ENCODE data around the gene ABCA4. TPM values are rescaled to one million over a fixed set of nuclear protein-coding genes. Genes with fewer than 3 reads are reported as not detected.

The ABCA4 gene
- total RNA-seq, 4 donors from 2014 or later = 0.19 to 1.7 (median 0.45) TPM

DNA sequence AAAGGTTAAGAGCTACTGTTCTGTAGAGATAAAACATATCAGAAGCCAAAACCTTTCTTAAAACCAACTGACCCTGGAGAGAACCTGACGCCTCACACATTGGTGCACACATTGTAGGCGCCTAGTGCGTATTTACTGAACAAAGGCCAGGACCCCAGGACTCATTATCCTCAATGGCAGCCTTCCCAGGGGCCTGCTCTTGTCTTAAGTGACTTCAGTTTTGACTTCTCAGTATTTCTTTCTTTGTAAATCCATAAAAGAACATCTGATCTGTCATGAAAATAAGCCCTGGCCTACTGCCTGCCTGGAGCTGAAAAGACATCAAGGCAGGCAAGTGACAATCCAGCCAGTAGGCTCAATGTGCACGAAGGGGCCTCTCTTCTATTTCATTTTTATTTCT, 27.6 kb downstream of the ABCA4 start:
- Histone ChIP-seq H3K36me3 (no peaks in the 10 kb centered on the region), H3K27me3 (no peaks in the 10 kb centered on the region), H3K27ac (replicated peaks in 1 of 4) (peak overlapping the region; percentile 66 to 77 (median 72)), H3K4me1 (peaks cover 38 to 61% (median 56%) of the 10 kb centered on the region in 4 donors), H3K9me3 (no peaks in the 10 kb centered on the region), H3K4me3 (no peak overlapping the region)
- TF ChIP-seq, protein P1, sequence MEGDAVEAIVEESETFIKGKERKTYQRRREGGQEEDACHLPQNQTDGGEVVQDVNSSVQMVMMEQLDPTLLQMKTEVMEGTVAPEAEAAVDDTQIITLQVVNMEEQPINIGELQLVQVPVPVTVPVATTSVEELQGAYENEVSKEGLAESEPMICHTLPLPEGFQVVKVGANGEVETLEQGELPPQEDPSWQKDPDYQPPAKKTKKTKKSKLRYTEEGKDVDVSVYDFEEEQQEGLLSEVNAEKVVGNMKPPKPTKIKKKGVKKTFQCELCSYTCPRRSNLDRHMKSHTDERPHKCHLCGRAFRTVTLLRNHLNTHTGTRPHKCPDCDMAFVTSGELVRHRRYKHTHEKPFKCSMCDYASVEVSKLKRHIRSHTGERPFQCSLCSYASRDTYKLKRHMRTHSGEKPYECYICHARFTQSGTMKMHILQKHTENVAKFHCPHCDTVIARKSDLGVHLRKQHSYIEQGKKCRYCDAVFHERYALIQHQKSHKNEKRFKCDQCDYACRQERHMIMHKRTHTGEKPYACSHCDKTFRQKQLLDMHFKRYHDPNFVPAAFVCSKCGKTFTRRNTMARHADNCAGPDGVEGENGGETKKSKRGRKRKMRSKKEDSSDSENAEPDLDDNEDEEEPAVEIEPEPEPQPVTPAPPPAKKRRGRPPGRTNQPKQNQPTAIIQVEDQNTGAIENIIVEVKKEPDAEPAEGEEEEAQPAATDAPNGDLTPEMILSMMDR (IDR thresholded peaks at IDR 0.05) = no peak
- TF ChIP-seq EP300 (IDR thresholded peaks at IDR 0.05) = no peak
- no peak for TF ChIP-seq POLR2A (IDR thresholded peaks at IDR 0.05; ENCODE audit: low read depth)
- TF ChIP-seq POLR2AphosphoS5 (IDR thresholded peaks at IDR 0.05) = no peak
- intact Hi-C loops (cut with DNase I) = no loop called here
- DNase-seq (ENCODE audit: extremely low spot score) = no peak
- 93% methylated on average over 4 of the region's 4 CpGs for WGBS

DNA sequence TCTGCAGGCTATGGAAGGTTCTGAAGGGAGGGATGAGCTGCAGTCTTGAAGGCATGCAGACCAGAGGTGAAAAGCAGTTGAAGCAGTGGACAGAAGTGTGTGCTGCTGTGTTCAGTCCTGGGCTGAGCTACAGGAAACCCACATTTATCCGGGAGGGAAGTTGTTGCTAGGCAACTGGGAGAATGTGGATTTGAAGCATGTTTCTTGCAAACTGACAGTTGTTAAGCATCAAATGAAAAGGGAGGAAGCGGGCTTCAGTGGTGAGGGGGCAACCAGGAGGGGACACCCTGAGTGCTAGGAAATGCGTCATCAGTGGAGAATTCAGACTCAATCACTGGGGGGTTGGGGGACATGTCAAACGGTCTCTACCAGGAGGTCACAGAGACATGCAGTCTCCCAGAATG, 28.7 kb downstream of the ABCA4 start:
- DNase-seq (ENCODE audit: extremely low spot score) = no peak
- 67% methylated on average over 4 of the region's 4 CpGs for WGBS
- H3K27me3 ChIP-seq = no peaks in the 10 kb centered on the region
- H3K27ac ChIP-seq (replicated peaks in 1 of 4) = peak overlapping the region; percentile 52 to 77 (median 72)
- H3K9me3 ChIP-seq = no peaks in the 10 kb centered on the region
- peaks cover 38 to 57% (median 54%) of the 10 kb centered on the region in 4 donors for H3K4me1 ChIP-seq
- TF ChIP-seq POLR2AphosphoS5 (IDR thresholded peaks at IDR 0.05) = peak; percentile 33 to 43
- TF ChIP-seq, protein P1 (IDR thresholded peaks at IDR 0.05) = no peak
- no peak for TF ChIP-seq POLR2A (IDR thresholded peaks at IDR 0.05; ENCODE audit: low read depth)
- TF ChIP-seq EP300 (IDR thresholded peaks at IDR 0.05) = no peak
- H3K4me3 ChIP-seq = no peak overlapping the region
- intact Hi-C loops (cut with DNase I) = no loop called here
- no peaks in the 10 kb centered on the region for H3K36me3 ChIP-seq

DNA sequence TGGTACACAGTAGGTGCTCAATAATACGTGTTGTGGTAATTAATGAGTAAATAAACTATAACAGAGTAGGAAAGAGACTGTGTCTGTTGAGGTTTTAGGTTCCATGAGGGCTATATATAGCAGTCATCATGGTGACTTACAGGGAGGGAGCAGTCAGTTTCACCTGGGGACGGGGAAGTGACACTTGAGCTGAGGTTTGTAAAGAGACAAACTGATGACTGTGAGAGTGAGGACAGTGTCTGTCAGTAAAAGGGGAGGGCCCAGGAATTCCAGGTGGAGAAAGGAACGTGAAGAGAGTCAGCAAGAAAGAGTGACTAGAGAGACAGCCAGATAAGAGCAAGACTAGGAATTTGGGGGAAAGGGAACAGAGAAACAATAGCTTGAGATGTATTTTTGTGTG, 30.2 kb downstream of the ABCA4 start:
- H3K27me3 ChIP-seq = no peaks in the 10 kb centered on the region
- WGBS = 83% methylated on average over 3 of the region's 3 CpGs
- H3K4me1 ChIP-seq = peaks cover 38 to 43% (median 40%) of the 10 kb centered on the region in 4 donors
- no peak overlapping the region for H3K4me3 ChIP-seq
- peak overlapping the region in 1 of 4 donors; percentile 77 for H3K27ac ChIP-seq (replicated peaks in 1 of 4)
- no peaks in the 10 kb centered on the region for H3K9me3 ChIP-seq
- no peak for TF ChIP-seq EP300 (IDR thresholded peaks at IDR 0.05)
- TF ChIP-seq POLR2A (IDR thresholded peaks at IDR 0.05; ENCODE audit: low read depth) = no peak
- TF ChIP-seq POLR2AphosphoS5 (IDR thresholded peaks at IDR 0.05) = no peak
- TF ChIP-seq, protein P1 (IDR thresholded peaks at IDR 0.05) = no peak
- no peaks in the 10 kb centered on the region for H3K36me3 ChIP-seq
- intact Hi-C loops (cut with DNase I) = no loop called here
- no peak for DNase-seq (ENCODE audit: extremely low spot score)

DNA sequence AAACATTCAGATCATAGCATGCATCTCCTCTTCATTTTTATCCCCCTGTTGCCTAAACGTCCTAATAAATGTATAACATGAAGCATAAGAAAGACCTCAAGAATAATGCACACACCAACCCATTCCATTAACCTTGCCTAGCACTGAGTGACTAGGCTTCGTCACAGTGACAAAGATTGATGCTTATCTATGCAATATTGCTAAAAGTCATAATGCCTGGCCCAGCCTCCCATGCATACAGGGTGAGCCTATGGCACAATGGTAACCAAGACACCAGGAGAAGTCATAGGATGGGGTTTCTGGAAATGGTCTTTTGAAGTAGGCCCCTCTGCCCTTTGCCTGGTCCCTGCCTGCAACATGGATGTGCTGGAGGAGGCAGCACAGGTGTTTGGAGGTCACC, 33.8 kb downstream of the ABCA4 start:
- intact Hi-C loops (cut with DNase I) = no loop called here
- Histone ChIP-seq H3K27ac (replicated peaks in 1 of 4) (no peak overlapping the region), H3K36me3 (no peaks in the 10 kb centered on the region), H3K4me3 (no peak overlapping the region), H3K27me3 (no peaks in the 10 kb centered on the region), H3K9me3 (no peaks in the 10 kb centered on the region), H3K4me1 (peaks cover 6 to 15% (median 7%) of the 10 kb centered on the region in 4 donors)
- TF ChIP-seq POLR2A (IDR thresholded peaks at IDR 0.05; ENCODE audit: low read depth) = no peak
- TF ChIP-seq EP300 (IDR thresholded peaks at IDR 0.05) = no peak
- no peak for TF ChIP-seq POLR2AphosphoS5 (IDR thresholded peaks at IDR 0.05)
- TF ChIP-seq, protein P1 (IDR thresholded peaks at IDR 0.05) = no peak
- 85% methylated on average over 2 of the region's 2 CpGs for WGBS
- DNase-seq (ENCODE audit: extremely low spot score) = no peak

DNA sequence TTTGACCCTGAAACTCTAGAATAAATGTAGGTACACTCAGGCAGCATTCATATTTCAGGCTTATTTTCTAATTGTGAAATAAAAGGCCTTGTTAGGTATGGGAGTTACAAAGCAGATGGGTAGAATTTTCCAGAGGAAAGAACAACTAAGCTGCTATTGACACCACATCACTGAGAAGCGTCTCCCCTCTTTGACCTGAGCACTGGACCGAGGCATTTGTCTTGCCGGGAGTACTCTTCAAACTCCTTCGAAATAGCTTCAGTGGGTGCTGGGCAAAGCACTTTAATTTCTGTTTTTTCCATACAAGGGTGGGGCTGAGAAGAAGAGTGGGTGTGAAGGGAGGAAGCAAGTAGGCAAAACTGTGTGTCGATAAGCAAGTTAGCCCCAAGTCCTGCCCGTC, 36.4 kb downstream of the ABCA4 start:
- H3K27ac ChIP-seq (replicated peaks in 1 of 4) = no peak overlapping the region
- WGBS = 81% methylated on average over 6 of the region's 6 CpGs
- H3K9me3 ChIP-seq = no peaks in the 10 kb centered on the region
- TF ChIP-seq POLR2AphosphoS5 (IDR thresholded peaks at IDR 0.05) (no peak), POLR2A (IDR thresholded peaks at IDR 0.05; ENCODE audit: low read depth) (no peak), EP300 (IDR thresholded peaks at IDR 0.05) (no peak)
- TF ChIP-seq, protein P1 (IDR thresholded peaks at IDR 0.05) = no peak
- no peak overlapping the region for H3K4me3 ChIP-seq
- intact Hi-C loops (cut with DNase I) = no loop called here
- DNase-seq (ENCODE audit: extremely low spot score) = no peak
- no peaks in the 10 kb centered on the region for H3K27me3 ChIP-seq
- H3K4me1 ChIP-seq = no peaks in the 10 kb centered on the region
- H3K36me3 ChIP-seq = no peaks in the 10 kb centered on the region

Measured in esophagus muscularis mucosa (tissue), 4 donors.